Hepatocyte (in vitro differentiated cells): ENCODE results near the gene KRTAP21-2. TPM values are rescaled to one million over a fixed set of nuclear protein-coding genes. Genes with fewer than 3 reads are reported as not detected.

ENCODE experiments used
- polyA plus RNA-seq: library from polyadenylated mRNA; unstranded; fragments of >200 nt; fragmentation: Nextera tagmentation; extraction: Ambion mirVana; gene quantifications from 2 replicates; pipeline ENCODE4 v1.2.1, GENCODE V29; 2016
- small RNA-seq: library from RNA; depleted of rRNA; stranded (forward); fragments of <200 nt; gene quantifications from one replicate; pipeline ENCODE3, GENCODE V24; 2014
- total RNA-seq: library from RNA; depleted of rRNA; stranded (reverse); fragments of >200 nt; gene quantifications from 2 replicates; pipeline ENCODE4 v1.2.3, GENCODE V29; 2014

KRTAP21-2 gene
- total and polyA plus RNA-seq, 2 experiments from 2014 or later, result not detected

Small RNA genes lying within 50 kb of the gene (small RNA-seq; reads per million reads assigned to genes)
- gene AP000244.1 (not detected), gene KRTAP21-3 (not detected)

Other genes with a start within 250 kb of the KRTAP21-2 start
- gene KRTAP19-5, start 245.1 kb downstream of the KRTAP21-2 start, total RNA-seq, result not detected in 2 replicates
- not detected in 2 replicates for gene KRTAP19-5, start 245.1 kb downstream of the KRTAP21-2 start, polyA plus RNA-seq
- gene KRTAP19-6, start 205.4 kb downstream of the KRTAP21-2 start, total RNA-seq, result not detected in 2 replicates
- not detected in 2 replicates for gene KRTAP19-6, start 205.4 kb downstream of the KRTAP21-2 start, polyA plus RNA-seq
- not detected in 2 replicates for gene KRTAP19-7, start 185.9 kb downstream of the KRTAP21-2 start, total RNA-seq
- gene KRTAP19-7, start 185.9 kb downstream of the KRTAP21-2 start, polyA plus RNA-seq, result not detected in 2 replicates
- gene KRTAP22-2, start 156.9 kb downstream of the KRTAP21-2 start, total RNA-seq, result not detected in 2 replicates
- not detected in 2 replicates for gene KRTAP22-2, start 156.9 kb downstream of the KRTAP21-2 start, polyA plus RNA-seq
- not detected in 2 replicates for gene KRTAP6-3, start 154.8 kb downstream of the KRTAP21-2 start, total RNA-seq
- gene KRTAP6-3, start 154.8 kb downstream of the KRTAP21-2 start, polyA plus RNA-seq, result not detected in 2 replicates
- gene KRTAP6-2, start 148.4 kb downstream of the KRTAP21-2 start, total RNA-seq, result not detected in 2 replicates
- gene KRTAP6-2, start 148.4 kb downstream of the KRTAP21-2 start, polyA plus RNA-seq, result not detected in 2 replicates
- gene KRTAP22-1, start 146.2 kb downstream of the KRTAP21-2 start, total RNA-seq, result not detected in 2 replicates
- not detected in 2 replicates for gene KRTAP22-1, start 146.2 kb downstream of the KRTAP21-2 start, polyA plus RNA-seq
- gene KRTAP6-1, start 133.3 kb downstream of the KRTAP21-2 start, total RNA-seq, result not detected in 2 replicates
- not detected in 2 replicates for gene KRTAP6-1, start 133.3 kb downstream of the KRTAP21-2 start, polyA plus RNA-seq
- gene KRTAP20-1, start 130.8 kb downstream of the KRTAP21-2 start, total RNA-seq, result not detected in 2 replicates
- gene KRTAP20-1, start 130.8 kb downstream of the KRTAP21-2 start, polyA plus RNA-seq, result not detected in 2 replicates
- not detected in 2 replicates for gene KRTAP20-4, start 126.6 kb downstream of the KRTAP21-2 start, total RNA-seq
- not detected in 2 replicates for gene KRTAP20-4, start 126.6 kb downstream of the KRTAP21-2 start, polyA plus RNA-seq
- gene KRTAP20-2, start 112.1 kb downstream of the KRTAP21-2 start, total RNA-seq, result not detected in 2 replicates
- gene KRTAP20-2, start 112.1 kb downstream of the KRTAP21-2 start, polyA plus RNA-seq, result not detected in 2 replicates
- not detected in 2 replicates for gene KRTAP20-3, start 104.4 kb downstream of the KRTAP21-2 start, total RNA-seq
- not detected in 2 replicates for gene KRTAP20-3, start 104.4 kb downstream of the KRTAP21-2 start, polyA plus RNA-seq
- gene KRTAP21-3, start 28.5 kb downstream of the KRTAP21-2 start, total RNA-seq, result not detected in 2 replicates
- not detected in 2 replicates for gene KRTAP21-3, start 28.5 kb downstream of the KRTAP21-2 start, polyA plus RNA-seq
- not detected in 2 replicates for gene KRTAP21-1, start 8.2 kb upstream of the KRTAP21-2 start, total RNA-seq
- not detected in 2 replicates for gene KRTAP21-1, start 8.2 kb upstream of the KRTAP21-2 start, polyA plus RNA-seq
- not detected in 2 replicates for gene KRTAP8-1, start 66.0 kb upstream of the KRTAP21-2 start, total RNA-seq
- gene KRTAP8-1, start 66.0 kb upstream of the KRTAP21-2 start, polyA plus RNA-seq, result not detected in 2 replicates
- gene KRTAP7-1, start 82.5 kb upstream of the KRTAP21-2 start, total RNA-seq, result not detected in 2 replicates
- not detected in 2 replicates for gene KRTAP7-1, start 82.5 kb upstream of the KRTAP21-2 start, polyA plus RNA-seq
- not detected in 2 replicates for gene KRTAP11-1, start 134.3 kb upstream of the KRTAP21-2 start, total RNA-seq
- not detected in 2 replicates for gene KRTAP11-1, start 134.3 kb upstream of the KRTAP21-2 start, polyA plus RNA-seq